ENCODE data around the gene SGPP2.

- no peak for TF ChIP-seq CTCF (IDR thresholded peaks at IDR 0.05)
- no peak for TF ChIP-seq POLR2A (IDR thresholded peaks at IDR 0.05)
Observed at GRCh38 chr2:222423186-222423585, 1.2 kb upstream of the SGPP2 start.

Measured in ovary (tissue), 3 donors.